Gastroesophageal sphincter (tissue), 2 donors: ENCODE data around the gene ABCA7.

Experiments
- EP300 ChIP-seq: sonication (generic); formaldehyde crosslinking; IDR thresholded peaks from one replicate; pipeline ENCODE4 v1.6.1; 2017; ENCODE audit warnings: antibody characterized with exemption, mild to moderate bottlenecking
- POLR2AphosphoS5 ChIP-seq: sonication (generic); formaldehyde crosslinking; IDR thresholded peaks from one replicate; pipeline ENCODE4 v1.6.1; 2017; ENCODE audit warnings: antibody characterized with exemption

DNA sequence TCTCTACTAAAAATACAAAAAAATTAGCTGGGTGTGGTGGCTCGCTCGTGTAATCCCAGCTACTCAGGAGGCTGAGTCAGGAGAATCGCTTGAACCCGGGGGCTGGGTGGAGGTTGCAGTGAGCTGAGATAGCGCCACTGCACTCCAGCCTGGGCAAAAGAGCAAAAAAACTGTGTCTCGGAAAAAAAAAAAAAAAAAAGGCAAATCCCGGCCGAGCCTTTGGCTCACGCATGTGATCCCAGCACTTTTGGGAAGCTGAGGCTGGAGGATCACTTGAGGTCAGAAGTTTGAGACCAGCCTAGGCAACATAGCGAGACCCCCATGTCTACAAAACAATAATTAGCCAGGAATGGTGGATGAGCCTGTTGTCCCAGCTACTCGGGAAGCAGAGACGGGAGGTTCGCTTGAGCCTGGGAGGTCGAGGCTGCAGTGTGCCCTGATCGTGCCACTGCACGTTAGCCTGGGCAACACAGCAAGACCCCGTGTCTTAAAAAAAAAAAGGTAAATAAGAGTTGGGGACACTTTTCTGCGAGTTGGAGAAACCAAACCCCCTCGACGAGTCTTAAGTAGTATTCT is 63.3 kb downstream of the ABCA7 start:
- TF ChIP-seq POLR2AphosphoS5: no peak
- no peak for TF ChIP-seq EP300
